WTC11 (cell line): ENCODE measurements around the gene NDRG4.

ENCODE experiments used
- JUN ChIP-seq: sonication (generic); formaldehyde crosslinking; IDR thresholded peaks from 2 replicates; pipeline ENCODE4 v1.8.0; 2023; ENCODE audit warnings: mild to moderate bottlenecking, missing genetic modification reagents
- ZNF423 ChIP-seq: fragments of 250-450 bp; sonication (Bioruptor Pico); IDR thresholded peaks from 2 replicates; pipeline ENCODE4 v2.1.2; 2022; ENCODE audit warnings: mild to moderate bottlenecking, moderate library complexity
- TF ChIP-seq, protein P1 (sequence below): fragments of 200-600 bp; IDR thresholded peaks from 2 replicates; pipeline ENCODE4 v1.8.0; 2022; ENCODE audit warnings: antibody characterized with exemption

DNA sequence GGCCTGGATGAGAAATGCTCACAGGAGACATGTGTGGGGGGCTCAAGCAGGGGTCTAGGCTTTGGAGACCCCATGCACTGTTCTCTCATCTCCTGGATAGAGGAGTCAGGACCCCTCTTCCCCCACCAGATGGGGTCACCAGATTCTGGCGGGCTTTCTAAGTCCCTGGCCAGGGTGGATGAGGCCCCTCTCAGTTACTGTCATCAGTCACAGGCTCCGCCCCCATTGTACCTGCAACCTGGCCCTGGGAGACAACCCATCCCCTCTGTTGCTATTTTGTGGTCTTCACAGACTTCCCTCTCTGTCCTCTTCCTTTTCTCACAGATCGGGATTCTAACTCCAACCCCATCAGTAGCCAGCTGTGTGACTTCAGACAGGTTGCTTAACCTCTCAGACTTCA, 33.5 kb upstream of the NDRG4 start:
- TF ChIP-seq JUN (CRISPR knock-in tag) (no peak), ZNF423 (CRISPR knock-in tag) (no peak)
- TF ChIP-seq, protein P1, sequence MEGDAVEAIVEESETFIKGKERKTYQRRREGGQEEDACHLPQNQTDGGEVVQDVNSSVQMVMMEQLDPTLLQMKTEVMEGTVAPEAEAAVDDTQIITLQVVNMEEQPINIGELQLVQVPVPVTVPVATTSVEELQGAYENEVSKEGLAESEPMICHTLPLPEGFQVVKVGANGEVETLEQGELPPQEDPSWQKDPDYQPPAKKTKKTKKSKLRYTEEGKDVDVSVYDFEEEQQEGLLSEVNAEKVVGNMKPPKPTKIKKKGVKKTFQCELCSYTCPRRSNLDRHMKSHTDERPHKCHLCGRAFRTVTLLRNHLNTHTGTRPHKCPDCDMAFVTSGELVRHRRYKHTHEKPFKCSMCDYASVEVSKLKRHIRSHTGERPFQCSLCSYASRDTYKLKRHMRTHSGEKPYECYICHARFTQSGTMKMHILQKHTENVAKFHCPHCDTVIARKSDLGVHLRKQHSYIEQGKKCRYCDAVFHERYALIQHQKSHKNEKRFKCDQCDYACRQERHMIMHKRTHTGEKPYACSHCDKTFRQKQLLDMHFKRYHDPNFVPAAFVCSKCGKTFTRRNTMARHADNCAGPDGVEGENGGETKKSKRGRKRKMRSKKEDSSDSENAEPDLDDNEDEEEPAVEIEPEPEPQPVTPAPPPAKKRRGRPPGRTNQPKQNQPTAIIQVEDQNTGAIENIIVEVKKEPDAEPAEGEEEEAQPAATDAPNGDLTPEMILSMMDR: no peak
